ENCODE results near the gene SCAF1. TPM values are rescaled to one million over a fixed set of nuclear protein-coding genes. Genes with fewer than 3 reads are reported as not detected.

SCAF1 gene
- total and polyA plus RNA-seq, 10 of the 15 experiments (the other 5 are each of a cell fraction or from before 2014, with no cell fraction given) = 0.18 to 77.0 (median 5.3) TPM

DNA sequence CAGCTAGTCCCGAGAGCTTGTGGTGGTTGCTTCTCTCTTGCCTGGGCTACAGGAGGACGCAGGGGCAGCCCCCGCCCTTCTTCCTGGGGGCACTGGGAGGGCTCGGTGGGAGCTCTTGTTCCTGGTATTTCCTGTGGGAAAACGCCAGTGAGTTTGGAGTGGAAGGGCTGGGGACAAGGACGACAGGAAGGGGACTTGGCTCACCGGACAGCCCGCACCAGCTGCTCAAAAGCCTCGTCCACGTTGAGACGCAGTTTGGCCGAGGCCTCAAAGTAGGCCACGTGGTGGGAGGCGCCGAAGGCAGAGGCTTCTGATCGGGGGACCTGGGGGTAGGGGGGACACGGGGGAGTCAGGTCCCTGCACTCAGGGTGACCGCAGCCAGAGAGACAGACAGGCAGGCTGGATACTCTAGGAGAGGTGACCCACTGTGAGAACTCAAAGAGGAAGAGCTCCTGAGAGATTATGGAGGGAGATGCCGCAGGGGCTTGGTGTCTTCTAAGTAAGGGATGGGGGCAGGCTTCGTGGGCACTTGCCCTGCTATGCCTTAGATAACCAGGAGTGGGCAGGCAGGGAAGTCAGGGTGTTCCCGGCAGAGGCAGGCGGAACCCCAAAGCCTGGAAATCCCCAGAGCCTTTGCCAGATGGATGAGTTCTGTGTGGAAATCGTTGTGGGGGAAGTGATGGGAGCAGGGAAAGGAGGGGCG is 6.3 kb upstream of the SCAF1 start:
- intact Hi-C loops (cut with micrococcal nuclease; ENCODE audit: unreplicated experiment) (no loop called here), in situ Hi-C loops (cut with MboI) (no loop called here)
- Histone ChIP-seq H3K27me3 (replicated peaks in 1 of 2; ENCODE audit: control insufficient read depth in 2 of 2, insufficient read depth in 2 of 2, low read length in 1 of 2) (no peaks in the 10 kb centered on the region), H2AFZ (ENCODE audit: control insufficient read depth, low read depth, low read length) (no peak overlapping the region), H3K4me1 (ENCODE audit: control insufficient read depth, insufficient read depth, low read length) (peaks cover 5% of the 10 kb centered on the region), H3K36me3 (ENCODE audit: control insufficient read depth in 2 of 2, insufficient read depth in 2 of 2, low read length in 1 of 2) (no peaks in the 10 kb centered on the region), H3K9ac (ENCODE audit: control insufficient read depth, insufficient read depth, low read length) (no peak overlapping the region), H3K4me2 (ENCODE audit: control insufficient read depth, insufficient read depth) (no peak overlapping the region), H3K9me3 (replicated peaks; ENCODE audit: control insufficient read depth, insufficient read depth, low read length) (no peaks in the 10 kb centered on the region), H4K20me1 (ENCODE audit: control insufficient read depth, insufficient read depth) (no peaks in the 10 kb centered on the region), H3K4me3 (no peak overlapping the region), H3K79me2 (ENCODE audit: control insufficient read depth, insufficient read depth, low read length) (peaks cover 1% of the 10 kb centered on the region), H3K27ac (ENCODE audit: control insufficient read depth, insufficient read depth) (no peak overlapping the region)
- 32% methylated on average over 23 of the region's 24 CpGs for WGBS (ENCODE audit: insufficient coverage, insufficient replicate concordance, low lambda C conversion rate, missing lambda C conversion rate)
- SMC1A ChIA-PET (ENCODE audit: uncharacterized antibody, unreplicated experiment) = no interaction called here
- CTCF ChIA-PET = interaction anchor here (0.6 to 1.4 kb wide), 3 partner anchors 45 to 1363 kb away, joined by 3 to 4 read pairs (median 3); partner anchors contain the start of gene IL4I1
- DNase-seq (ENCODE audit: low read depth, low spot score) (no peak), FAIRE-seq (no peak), ATAC-seq (no peak)
- TF ChIP-seq FOXK2 (IDR thresholded peaks at IDR 0.05) = no peak
- TF ChIP-seq, protein P1, sequence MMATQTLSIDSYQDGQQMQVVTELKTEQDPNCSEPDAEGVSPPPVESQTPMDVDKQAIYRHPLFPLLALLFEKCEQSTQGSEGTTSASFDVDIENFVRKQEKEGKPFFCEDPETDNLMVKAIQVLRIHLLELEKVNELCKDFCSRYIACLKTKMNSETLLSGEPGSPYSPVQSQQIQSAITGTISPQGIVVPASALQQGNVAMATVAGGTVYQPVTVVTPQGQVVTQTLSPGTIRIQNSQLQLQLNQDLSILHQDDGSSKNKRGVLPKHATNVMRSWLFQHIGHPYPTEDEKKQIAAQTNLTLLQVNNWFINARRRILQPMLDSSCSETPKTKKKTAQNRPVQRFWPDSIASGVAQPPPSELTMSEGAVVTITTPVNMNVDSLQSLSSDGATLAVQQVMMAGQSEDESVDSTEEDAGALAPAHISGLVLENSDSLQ (IDR thresholded peaks at IDR 0.05) = no peak
- TF ChIP-seq MYB (IDR thresholded peaks at IDR 0.05; ENCODE audit: borderline replicate concordance, low read depth, low read length) = no peak
- no peak for TF ChIP-seq SREBF1 (IDR thresholded peaks at IDR 0.05; ENCODE audit: low read length)
- TF ChIP-seq YY1 (IDR thresholded peaks at IDR 0.05; ENCODE audit: low read depth, low read length) = no peak
- TF ChIP-seq SMARCA5 (IDR thresholded peaks at IDR 0.05) = no peak
- TF ChIP-seq, protein P2, sequence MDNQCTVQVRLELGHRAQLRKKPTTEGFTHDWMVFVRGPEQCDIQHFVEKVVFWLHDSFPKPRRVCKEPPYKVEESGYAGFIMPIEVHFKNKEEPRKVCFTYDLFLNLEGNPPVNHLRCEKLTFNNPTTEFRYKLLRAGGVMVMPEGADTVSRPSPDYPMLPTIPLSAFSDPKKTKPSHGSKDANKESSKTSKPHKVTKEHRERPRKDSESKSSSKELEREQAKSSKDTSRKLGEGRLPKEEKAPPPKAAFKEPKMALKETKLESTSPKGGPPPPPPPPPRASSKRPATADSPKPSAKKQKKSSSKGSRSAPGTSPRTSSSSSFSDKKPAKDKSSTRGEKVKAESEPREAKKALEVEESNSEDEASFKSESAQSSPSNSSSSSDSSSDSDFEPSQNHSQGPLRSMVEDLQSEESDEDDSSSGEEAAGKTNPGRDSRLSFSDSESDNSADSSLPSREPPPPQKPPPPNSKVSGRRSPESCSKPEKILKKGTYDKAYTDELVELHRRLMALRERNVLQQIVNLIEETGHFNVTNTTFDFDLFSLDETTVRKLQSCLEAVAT (IDR thresholded peaks at IDR 0.05) = no peak
- TF ChIP-seq RBBP5 (conservative IDR thresholded peaks at IDR 0.05) = no peak
- TF ChIP-seq KLF5 (IDR thresholded peaks at IDR 0.05; ENCODE audit: partially characterized antibody) = no peak
- TF ChIP-seq, protein P3, sequence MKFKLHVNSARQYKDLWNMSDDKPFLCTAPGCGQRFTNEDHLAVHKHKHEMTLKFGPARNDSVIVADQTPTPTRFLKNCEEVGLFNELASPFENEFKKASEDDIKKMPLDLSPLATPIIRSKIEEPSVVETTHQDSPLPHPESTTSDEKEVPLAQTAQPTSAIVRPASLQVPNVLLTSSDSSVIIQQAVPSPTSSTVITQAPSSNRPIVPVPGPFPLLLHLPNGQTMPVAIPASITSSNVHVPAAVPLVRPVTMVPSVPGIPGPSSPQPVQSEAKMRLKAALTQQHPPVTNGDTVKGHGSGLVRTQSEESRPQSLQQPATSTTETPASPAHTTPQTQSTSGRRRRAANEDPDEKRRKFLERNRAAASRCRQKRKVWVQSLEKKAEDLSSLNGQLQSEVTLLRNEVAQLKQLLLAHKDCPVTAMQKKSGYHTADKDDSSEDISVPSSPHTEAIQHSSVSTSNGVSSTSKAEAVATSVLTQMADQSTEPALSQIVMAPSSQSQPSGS (IDR thresholded peaks at IDR 0.05; ENCODE audit: low read length) = no peak
- no peak for TF ChIP-seq RAD51 (IDR thresholded peaks at IDR 0.05)
- RAD21 ChIA-PET (ENCODE audit: unreplicated experiment) = no interaction called here
- no TSS peak for BruUV-seq (replicated peaks)
- POLR2A ChIA-PET = interaction anchor here (0.6 to 1.2 kb wide), 2 partner anchors 40 to 143 kb away, joined by 3 to 4 read pairs; no protein-coding TSS in a partner anchor
